HEK293T (cell line): Measurements from ENCODE around the gene SOX18.

ENCODE experiments used
- ARNT ChIP-seq: fragments of 450-650 bp; IDR thresholded peaks from 2 replicates; pipeline ENCODE4 v1.6.1; 2017; ENCODE audit warnings: mild to moderate bottlenecking
- BHLHE40 ChIP-seq: fragments of 450-650 bp; IDR thresholded peaks from 2 replicates; pipeline ENCODE4 v1.6.1; 2016; ENCODE audit warnings: mild to moderate bottlenecking, moderate library complexity, borderline replicate concordance
- FOXA1 ChIP-seq: fragments of 450-650 bp; IDR thresholded peaks from 2 replicates; pipeline ENCODE4 v1.6.1; 2016; ENCODE audit warnings: mild to moderate bottlenecking
- FOXK2 ChIP-seq: fragments of 450-650 bp; IDR thresholded peaks from 2 replicates; pipeline ENCODE4 v1.6.1; 2016; ENCODE audit warnings: mild to moderate bottlenecking
- FOXM1 ChIP-seq: fragments of 450-650 bp; IDR thresholded peaks from 2 replicates; pipeline ENCODE4 v1.6.1; 2017; ENCODE audit warnings: mild to moderate bottlenecking, borderline replicate concordance
- SUZ12 ChIP-seq: fragments of 450-650 bp; IDR thresholded peaks from 2 replicates; pipeline ENCODE4 v1.6.1; 2016; ENCODE audit warnings: mild to moderate bottlenecking
- TF ChIP-seq, protein P1 (sequence below): fragments of 450-650 bp; IDR thresholded peaks from 2 replicates; pipeline ENCODE4 v1.6.1; 2016

DNA sequence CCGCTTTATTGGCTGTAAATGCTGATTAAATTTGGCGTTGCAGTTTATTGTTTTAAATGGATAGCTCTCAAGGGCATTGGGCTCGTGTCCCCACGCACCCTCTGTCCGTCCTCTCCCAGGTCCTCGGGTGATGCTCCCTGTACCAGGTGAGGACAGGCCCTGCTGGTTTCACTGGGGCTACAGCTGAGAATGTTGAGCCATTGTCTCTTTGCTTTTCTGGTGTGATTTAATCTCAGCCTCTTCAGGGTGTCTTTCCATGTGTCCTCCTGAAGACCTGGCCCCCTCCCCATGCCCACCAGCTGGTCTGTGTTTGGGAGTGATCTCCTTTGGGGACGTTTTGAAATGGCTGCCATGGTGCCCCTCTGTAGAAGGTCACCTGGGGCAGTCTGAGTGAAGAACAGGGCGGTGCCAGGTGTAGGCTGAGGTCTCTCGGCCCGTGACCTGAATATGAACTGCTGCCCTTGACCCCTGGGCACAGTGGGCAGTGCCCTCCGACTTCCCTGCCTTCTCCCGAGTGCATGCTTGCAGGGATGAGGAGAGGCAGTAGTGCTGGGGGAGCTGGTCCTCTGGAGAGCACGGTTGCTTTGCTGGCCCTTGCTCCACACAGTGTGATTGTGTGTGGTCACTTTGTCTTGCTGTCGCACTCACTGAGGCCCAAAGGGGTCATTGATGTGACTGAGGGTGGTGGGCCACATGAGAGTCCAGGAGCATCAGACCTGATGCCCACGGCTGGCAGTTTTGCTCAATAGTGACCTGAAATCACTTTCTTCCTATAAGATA is 25.9 kb downstream of the SOX18 start:
- TF ChIP-seq, protein P1, sequence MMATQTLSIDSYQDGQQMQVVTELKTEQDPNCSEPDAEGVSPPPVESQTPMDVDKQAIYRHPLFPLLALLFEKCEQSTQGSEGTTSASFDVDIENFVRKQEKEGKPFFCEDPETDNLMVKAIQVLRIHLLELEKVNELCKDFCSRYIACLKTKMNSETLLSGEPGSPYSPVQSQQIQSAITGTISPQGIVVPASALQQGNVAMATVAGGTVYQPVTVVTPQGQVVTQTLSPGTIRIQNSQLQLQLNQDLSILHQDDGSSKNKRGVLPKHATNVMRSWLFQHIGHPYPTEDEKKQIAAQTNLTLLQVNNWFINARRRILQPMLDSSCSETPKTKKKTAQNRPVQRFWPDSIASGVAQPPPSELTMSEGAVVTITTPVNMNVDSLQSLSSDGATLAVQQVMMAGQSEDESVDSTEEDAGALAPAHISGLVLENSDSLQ, result no peak
- TF ChIP-seq BHLHE40 (no peak), FOXK2 (no peak), SUZ12 (no peak), ARNT (no peak), FOXM1 (no peak), FOXA1 (no peak)
